ELF-1 (cell line): Measurements from ENCODE around the gene C2CD3.

Experiments
- DNase-seq: peaks from one replicate; pipeline ENCODE4 v3.0.0-alpha.2; 2016; ENCODE audit warnings: low read depth, low spot score

Gene C2CD3

GRCh38 chr11:74020539-74020938 lies 150.3 kb downstream of the C2CD3 start:
- no peak for DNase-seq

- DNase-seq: no peak
Observed at GRCh38 chr11:74019860-74020259, 150.9 kb downstream of the C2CD3 start.

DNA sequence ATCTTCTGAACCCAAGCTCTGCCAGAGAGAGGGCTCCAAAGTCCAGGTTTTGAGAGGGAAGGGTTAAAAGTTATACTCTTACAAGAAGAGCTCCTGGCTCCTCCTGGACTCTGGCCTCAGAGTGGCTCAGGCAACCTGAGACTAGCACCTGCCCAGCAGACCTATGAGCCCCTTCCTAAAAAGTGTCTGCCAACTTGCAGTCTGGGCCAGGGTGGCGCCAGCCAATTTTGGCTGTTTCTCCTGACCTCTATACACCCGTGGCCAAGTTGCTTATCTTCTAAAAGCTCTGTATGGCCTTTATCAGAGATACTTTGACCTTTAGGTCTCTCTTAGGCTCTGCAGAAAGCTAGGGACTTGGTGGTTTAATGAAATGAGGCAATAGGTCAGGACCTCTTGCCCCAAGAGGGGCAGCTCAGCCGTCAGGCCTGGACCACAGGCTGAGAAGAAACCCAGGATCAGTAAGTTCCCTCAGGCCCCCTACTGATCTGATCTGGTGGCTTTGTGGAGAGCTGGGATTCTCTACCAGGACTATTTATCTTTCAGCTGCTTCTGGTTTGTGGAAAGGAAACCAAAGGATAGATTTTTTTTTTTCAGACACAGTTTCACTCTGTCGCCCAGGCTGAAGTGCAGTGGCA lies 151.6 kb downstream of the C2CD3 start:
- no peak for DNase-seq

DNA sequence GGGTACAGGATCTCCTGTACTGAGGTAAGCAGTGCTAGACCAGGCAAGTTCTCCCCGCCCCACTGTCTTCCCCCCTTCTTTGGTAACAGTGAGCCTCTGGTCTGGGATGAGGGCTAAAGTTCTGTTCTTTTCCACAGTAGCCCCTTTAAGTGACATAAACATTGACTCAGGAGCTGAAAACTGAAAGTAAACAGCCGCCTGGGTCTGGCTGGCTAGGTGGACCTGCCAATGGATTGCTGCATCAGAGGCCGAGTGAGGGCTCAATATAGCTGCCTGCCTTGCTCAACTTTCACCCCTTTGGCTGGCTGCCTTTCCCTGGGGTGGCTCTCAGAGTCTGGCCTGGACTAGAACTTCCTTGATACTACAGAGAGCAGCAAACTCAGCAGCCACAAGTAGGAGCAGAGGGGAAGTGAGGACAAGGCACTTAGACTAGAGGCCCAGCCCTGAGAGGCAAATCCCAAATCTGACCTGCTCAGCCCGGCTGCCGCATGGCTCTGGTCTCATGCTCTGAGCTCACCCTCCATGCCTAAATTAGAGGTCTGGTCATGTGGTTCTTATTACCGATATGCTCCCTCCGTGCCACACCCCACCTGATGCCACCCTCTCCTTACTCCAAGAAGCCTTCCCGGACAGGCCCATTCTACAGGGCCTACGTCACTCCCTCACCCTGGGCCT lies 152.3 kb downstream of the C2CD3 start:
- DNase-seq: no peak

DNA sequence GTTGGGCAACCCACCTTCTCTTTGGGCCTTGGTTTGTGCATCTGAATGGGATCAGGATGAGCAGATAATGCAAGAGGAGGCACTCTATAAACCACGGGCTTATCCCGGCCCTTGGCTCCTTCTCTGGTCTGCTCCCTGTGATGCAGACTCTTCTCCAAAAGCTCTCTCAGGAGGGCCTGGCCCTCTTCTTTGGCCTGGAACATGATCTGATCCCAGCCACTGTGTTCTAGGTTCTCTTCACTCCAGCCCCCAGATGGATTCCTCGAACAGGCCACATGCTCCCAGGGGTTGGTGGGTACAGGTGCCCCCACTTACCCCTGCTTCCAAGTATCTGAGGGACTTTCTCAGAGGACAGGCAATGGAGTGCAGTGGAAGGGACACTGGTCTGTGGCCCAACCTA lies 153.2 kb downstream of the C2CD3 start:
- no peak for DNase-seq

DNA sequence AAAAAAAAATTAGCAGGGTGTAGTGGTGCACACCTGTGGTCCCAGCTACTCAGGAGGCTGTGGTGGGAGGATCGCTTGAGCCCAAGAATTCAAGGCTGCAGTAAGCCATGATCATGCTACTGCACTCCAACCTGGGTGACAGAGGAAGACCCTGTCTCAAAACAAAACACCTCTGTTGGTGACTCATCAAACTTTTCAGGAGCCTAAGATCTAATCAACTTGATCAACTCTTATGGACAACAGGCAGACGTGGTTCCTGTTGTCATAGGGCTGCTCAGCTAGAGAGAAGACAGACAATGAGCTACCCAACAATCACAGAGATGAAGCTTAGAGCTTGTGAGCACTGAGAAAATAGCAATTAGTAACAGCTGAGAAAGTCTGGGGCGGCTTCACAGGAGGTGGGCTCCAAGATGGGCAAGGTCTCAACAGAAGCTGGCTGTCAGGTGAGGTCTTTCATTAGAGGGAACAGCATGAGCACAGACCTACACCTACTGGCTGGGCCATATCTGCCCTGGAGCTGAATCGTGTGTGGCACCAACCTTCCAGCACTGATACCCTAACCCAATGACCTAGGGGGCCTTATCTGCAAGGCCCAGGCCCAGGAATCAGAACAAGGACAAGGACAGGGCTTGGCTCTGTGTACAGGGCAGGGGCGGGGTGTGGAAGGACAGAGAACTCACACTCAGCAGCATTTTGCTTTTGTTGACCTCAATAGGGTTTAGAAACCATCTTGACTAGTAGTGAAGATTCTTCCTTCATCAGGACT lies 154.7 kb downstream of the C2CD3 start:
- DNase-seq: no peak

DNA sequence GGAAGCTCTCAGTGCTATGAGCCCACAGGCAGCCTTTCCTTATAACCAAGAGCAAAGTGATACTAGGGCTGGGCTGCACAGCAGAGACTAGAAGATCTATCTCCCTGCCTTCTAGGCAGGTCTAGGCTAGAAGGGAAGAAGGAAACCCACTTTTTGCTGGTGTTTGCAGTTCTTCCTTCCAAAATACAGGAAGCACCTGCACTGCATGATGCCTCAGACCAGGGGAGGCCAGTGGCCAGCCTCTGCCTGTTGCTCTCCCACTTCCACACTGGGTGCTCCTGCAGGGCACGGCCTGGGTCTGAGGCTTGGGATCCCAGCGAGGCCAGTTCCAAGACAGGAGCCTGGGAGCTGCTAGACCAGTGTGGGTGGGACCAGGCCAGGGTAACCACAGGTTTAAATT lies 155.9 kb downstream of the C2CD3 start:
- no peak for DNase-seq

DNA sequence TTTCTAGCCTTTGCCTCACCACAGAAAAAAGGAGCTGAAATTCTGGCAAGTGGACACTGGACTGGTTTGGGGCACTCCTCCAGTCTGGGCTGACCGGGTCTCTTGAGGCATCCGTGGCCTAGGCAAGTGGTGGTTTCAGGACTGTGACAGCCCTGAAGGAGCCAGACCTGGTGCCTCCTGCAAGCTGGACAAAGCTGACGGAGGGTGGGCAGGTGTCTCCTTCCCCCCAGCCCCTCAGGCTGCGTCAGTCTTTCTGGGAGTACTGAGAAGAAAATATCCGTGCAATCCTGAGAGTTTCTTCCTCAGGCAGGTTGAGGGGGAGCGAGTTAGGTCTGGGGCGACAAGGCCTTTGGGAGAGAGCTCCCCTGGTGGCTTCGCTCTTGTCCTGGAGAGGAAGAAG lies 157.7 kb downstream of the C2CD3 start:
- no peak for DNase-seq

GRCh38 chr11:74012074-74012809 lies 158.6 kb downstream of the C2CD3 start:
- DNase-seq: no peak

- DNase-seq: no peak
Observed at GRCh38 chr11:74011360-74012073, 159.3 kb downstream of the C2CD3 start.

GRCh38 chr11:74010306-74011300 lies 160.2 kb downstream of the C2CD3 start:
- peak; percentile 68 for DNase-seq

DNA sequence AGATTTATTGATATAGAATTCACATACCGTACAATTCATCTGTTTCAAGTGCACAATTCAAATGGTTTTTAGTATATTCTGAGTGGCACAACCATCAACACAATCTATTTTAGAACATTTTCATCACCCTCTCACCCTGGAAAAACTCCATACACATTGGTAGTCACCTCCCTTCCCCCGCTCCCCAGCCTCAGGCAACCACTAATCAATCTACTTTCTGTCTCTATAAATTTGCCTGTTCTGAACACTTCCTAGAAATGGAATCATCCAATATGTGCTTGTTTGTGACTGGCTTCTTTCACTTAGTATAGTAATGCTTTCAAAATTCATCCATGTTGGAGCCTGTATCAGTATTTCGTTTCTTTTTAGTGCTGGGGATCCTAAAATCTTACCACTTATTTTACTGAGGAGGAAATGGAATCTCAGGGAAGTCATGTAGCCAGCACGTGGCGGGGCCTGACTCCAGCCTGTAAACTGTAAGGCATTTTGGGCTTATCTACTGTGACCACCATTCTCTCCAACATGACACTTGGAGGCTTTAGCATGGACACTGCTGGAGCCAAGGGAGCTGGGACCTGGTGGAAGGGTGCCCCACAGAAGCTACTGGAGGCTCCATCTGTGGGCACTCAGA lies 161.0 kb downstream of the C2CD3 start:
- DNase-seq: no peak

GRCh38 chr11:74009230-74009547 lies 161.6 kb downstream of the C2CD3 start:
- no peak for DNase-seq

GRCh38 chr11:74008373-74009229 lies 162.2 kb downstream of the C2CD3 start, which contains the start of gene UCP3:
TSS of gene UCP3 (minus strand) at chr11:74009085. CDS start at chr11:74007042, 2,043 bp downstream.
- no peak for DNase-seq

GRCh38 chr11:74007691-74008372 lies 163.0 kb downstream of the C2CD3 start:
- DNase-seq: no peak

DNA sequence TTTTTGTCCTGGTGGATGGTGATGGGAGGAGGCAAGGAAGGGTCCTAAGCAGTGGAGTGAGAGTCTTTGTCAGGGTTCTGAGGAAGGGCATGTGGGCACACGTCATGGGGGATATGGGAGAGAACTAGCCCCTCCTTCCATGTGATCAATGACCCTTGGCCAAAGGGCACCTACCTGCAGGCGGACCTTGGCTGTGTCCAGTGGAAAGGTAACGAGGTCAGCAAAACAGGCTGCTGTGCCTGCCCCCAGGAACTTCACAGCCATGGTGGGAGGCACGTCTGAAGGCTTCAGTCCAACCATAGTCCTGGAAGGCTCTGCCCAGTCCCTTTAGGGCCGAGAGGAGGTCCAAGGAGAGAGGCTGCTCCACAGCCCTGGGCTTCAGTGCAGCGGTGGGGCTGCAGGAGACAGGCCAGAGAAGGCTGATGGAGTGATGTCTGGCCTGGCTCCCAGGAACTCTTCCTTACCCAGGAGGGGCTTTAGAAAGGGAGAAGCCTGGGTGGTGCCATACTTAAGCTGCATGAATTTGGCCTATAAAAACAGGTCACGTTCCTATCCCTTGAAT lies 164.0 kb downstream of the C2CD3 start:
- no peak for DNase-seq

DNA sequence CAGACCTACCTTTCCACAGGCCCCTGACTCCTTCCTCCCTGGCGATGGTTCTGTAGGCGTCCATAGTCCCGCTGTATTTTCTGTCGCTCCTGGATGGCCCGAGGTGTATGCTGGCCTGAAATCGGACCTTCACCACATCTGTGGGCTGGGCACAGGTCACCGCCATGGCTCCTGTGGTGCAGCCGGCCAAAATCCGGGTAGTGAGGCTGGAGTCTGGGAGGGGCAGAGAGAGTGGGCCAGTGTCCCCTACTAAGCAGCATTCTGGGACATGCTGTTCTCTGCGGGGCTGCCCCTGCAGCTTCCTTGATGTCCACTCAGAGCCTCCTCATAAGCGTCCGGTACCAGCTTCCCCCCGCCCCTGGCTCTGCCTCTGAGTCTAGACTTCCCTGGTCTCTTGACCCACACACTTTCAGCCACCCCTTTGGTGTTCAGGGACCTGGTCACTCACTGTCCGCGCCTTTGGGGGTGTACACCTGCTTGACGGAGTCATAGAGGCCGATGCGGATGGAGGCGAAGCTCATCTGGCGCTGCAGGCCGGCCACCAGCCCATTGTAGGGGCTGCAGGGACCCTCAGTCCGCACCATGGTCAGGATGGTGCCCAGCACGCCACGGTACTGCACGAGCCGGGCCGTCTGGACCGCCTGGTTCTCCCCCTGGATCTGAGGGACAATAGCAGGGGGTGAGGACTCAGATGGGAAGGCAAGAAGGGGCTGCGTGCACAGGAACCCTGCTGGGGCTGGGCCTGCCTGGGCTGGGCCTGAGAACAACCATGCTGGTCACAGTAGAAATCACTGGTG lies 164.9 kb downstream of the C2CD3 start:
- DNase-seq: no peak
